AG09309 (cell line): ENCODE data around the gene SELENOM.
"Not testable (repeated sequence)": the region's sequence is repeated elsewhere in the genome, so short reads cannot be mapped to it uniquely, and the experiment has no call there.

Source experiments
- DNase-seq: peaks from one replicate; pipeline ENCODE4 v3.0.0-alpha.2; 2010; ENCODE audit warnings: low read depth
- H3K4me3 ChIP-seq: 2 replicates; pipeline ENCODE4 v1.5.1; 2011; ENCODE audit warnings: mild to moderate bottlenecking, low read depth, low read length, moderate library complexity; ENCODE audit not compliant: control insufficient read depth
- CTCF ChIP-seq: IDR thresholded peaks from 2 replicates; pipeline ENCODE4 v1.5.1; 2011; ENCODE audit warnings: mild to moderate bottlenecking, low read depth, low read length, inconsistent platforms; ENCODE audit not compliant: insufficient read depth, control insufficient read depth; ENCODE audit errors: missing control alignments

SELENOM gene

GRCh38 chr22:31122196-31122531 lies 14.8 kb upstream of the SELENOM start:
- no peak for DNase-seq
- no peak overlapping the region for H3K4me3 ChIP-seq
- TF ChIP-seq CTCF = no peak

GRCh38 chr22:31121403-31121802 lies 14.0 kb upstream of the SELENOM start:
- no peak for TF ChIP-seq CTCF
- no peak for DNase-seq
- H3K4me3 ChIP-seq = no peak overlapping the region

- TF ChIP-seq CTCF = no peak
- DNase-seq = no peak
- no peak overlapping the region for H3K4me3 ChIP-seq
Observed at GRCh38 chr22:31120642-31121041, 13.3 kb upstream of the SELENOM start.

- no peak overlapping the region for H3K4me3 ChIP-seq
- no peak for DNase-seq
- TF ChIP-seq CTCF = no peak
Observed at GRCh38 chr22:31120230-31120629, 12.9 kb upstream of the SELENOM start.

- H3K4me3 ChIP-seq = no peak overlapping the region
- no peak for DNase-seq
- TF ChIP-seq CTCF = no peak
Observed at GRCh38 chr22:31119026-31119717, 11.8 kb upstream of the SELENOM start.

GRCh38 chr22:31118046-31118820 lies 10.9 kb upstream of the SELENOM start:
- no peak for DNase-seq
- TF ChIP-seq CTCF = no peak
- no peak overlapping the region for H3K4me3 ChIP-seq

GRCh38 chr22:31112547-31113091 lies 5.3 kb upstream of the SELENOM start:
- H3K4me3 ChIP-seq, DNase-seq: not testable (repeated sequence)
